Stimulated activated CD4-positive, alpha-beta T cell treated with anti-CD3 and anti-CD28 coated beads, Interleukin-15, amount 100 ng/mL, for 1 hour (primary cell): ENCODE results near the gene PTPRF.

Source experiments
- DNase-seq, 2 donors: peaks; one replicate each; pipeline ENCODE4 v3.0.0-alpha.2; 2020; ENCODE audit warnings: low read depth in 1 of 2, low spot score in 1 of 2

PTPRF gene

GRCh38 chr1:43604192-43604591, 73.5 kb downstream of the PTPRF start:
- DNase-seq = no peak

- no peak for DNase-seq
Observed at GRCh38 chr1:43605157-43605556, 74.5 kb downstream of the PTPRF start.

- DNase-seq = no peak
Observed at GRCh38 chr1:43605766-43606165, 75.1 kb downstream of the PTPRF start.

GRCh38 chr1:43606624-43607023, 75.9 kb downstream of the PTPRF start:
- DNase-seq = no peak

- DNase-seq = no peak
Observed at GRCh38 chr1:43608827-43609226, 78.1 kb downstream of the PTPRF start.

GRCh38 chr1:43610339-43610738, 79.7 kb downstream of the PTPRF start:
- no peak for DNase-seq

- no peak for DNase-seq
Observed at GRCh38 chr1:43611950-43612349, 81.3 kb downstream of the PTPRF start.

GRCh38 chr1:43612406-43612805, 81.7 kb downstream of the PTPRF start:
- DNase-seq = no peak

- no peak for DNase-seq
Observed at GRCh38 chr1:43613075-43613942, 82.6 kb downstream of the PTPRF start.

GRCh38 chr1:43614211-43614610, 83.5 kb downstream of the PTPRF start:
- no peak for DNase-seq

GRCh38 chr1:43614891-43615290, 84.2 kb downstream of the PTPRF start:
- DNase-seq = no peak

- no peak for DNase-seq
Observed at GRCh38 chr1:43616383-43616782, 85.7 kb downstream of the PTPRF start.

GRCh38 chr1:43617011-43617410, 86.3 kb downstream of the PTPRF start:
- DNase-seq = no peak

- DNase-seq = no peak
Observed at GRCh38 chr1:43617668-43618067, 87.0 kb downstream of the PTPRF start.

- DNase-seq = no peak
Observed at GRCh38 chr1:43618521-43619313, 88.0 kb downstream of the PTPRF start.

- DNase-seq = no peak
Observed at GRCh38 chr1:43619314-43619790, 88.7 kb downstream of the PTPRF start.

GRCh38 chr1:43619996-43620920, 89.6 kb downstream of the PTPRF start:
- DNase-seq = no peak

GRCh38 chr1:43620956-43621355, 90.3 kb downstream of the PTPRF start:
- no peak for DNase-seq

- no peak for DNase-seq
Observed at GRCh38 chr1:43621386-43621785, 90.7 kb downstream of the PTPRF start.

GRCh38 chr1:43621861-43622260, 91.2 kb downstream of the PTPRF start:
- no peak for DNase-seq

- no peak for DNase-seq
Observed at GRCh38 chr1:43622471-43622870, 91.8 kb downstream of the PTPRF start.
